Neural progenitor cell (in vitro differentiated cells): Measurements from ENCODE around the gene CNOT2. TPM values are rescaled to one million over a fixed set of nuclear protein-coding genes. Genes with fewer than 3 reads are reported as not detected.
"Not testable (repeated sequence)": the region's sequence is repeated elsewhere in the genome, so short reads cannot be mapped to it uniquely, and the experiment has no call there.

Experiments
- DNase-seq: peaks from one replicate; pipeline ENCODE4 v3.0.0-alpha.2; 2016; ENCODE audit warnings: low spot score
- H2AFZ ChIP-seq: fragments of 200-600 bp; sonication (generic); replicated peaks from 2 replicates; pipeline ENCODE4 v1.6.1; 2016; ENCODE audit warnings: antibody characterized with exemption
- H3F3A ChIP-seq: fragments of 200-600 bp; sonication (generic); 2 replicates; pipeline ENCODE4 v1.6.1; 2016; ENCODE audit warnings: antibody characterized with exemption, low read depth
- H3K27ac ChIP-seq: fragments of 200-600 bp; sonication (generic); 2 replicates; pipeline ENCODE4 v1.5.1; 2016; ENCODE audit warnings: mild to moderate bottlenecking
- H3K27me3 ChIP-seq: fragments of 200-600 bp; sonication (generic); 2 replicates; pipeline ENCODE4 v1.6.1; 2016; ENCODE audit warnings: mild to moderate bottlenecking, moderate library complexity
- H3K36me3 ChIP-seq: fragments of 200-600 bp; sonication (generic); 2 replicates; pipeline ENCODE4 v1.5.1; 2016
- H3K4me1 ChIP-seq: fragments of 200-600 bp; sonication (generic); 2 replicates; pipeline ENCODE4 v1.6.1; 2016; ENCODE audit warnings: mixed run types
- H3K4me2 ChIP-seq: fragments of 200-600 bp; sonication (generic); 2 replicates; pipeline ENCODE4 v1.6.1; 2016
- H3K4me3 ChIP-seq: fragments of 200-600 bp; sonication (generic); 2 replicates; pipeline ENCODE4 v1.5.1; 2016
- H3K79me2 ChIP-seq: fragments of 200-600 bp; sonication (generic); 2 replicates; pipeline ENCODE4 v1.6.1; 2016; ENCODE audit warnings: low read depth
- H3K9ac ChIP-seq: fragments of 200-600 bp; sonication (generic); 2 replicates; pipeline ENCODE4 v1.6.1; 2016
- H3K9me3 ChIP-seq: fragments of 200-600 bp; sonication (generic); 2 replicates; pipeline ENCODE4 v1.5.1; 2016; ENCODE audit warnings: low read depth
- H4K20me1 ChIP-seq: fragments of 200-600 bp; sonication (generic); 2 replicates; pipeline ENCODE4 v1.6.1; 2016; ENCODE audit warnings: low read depth
- H3K27ac Mint-ChIP-seq: 3 replicates; pipeline ENCODE4 v1.8.0; 2021; ENCODE audit warnings: mixed read lengths
- H3K27me3 Mint-ChIP-seq: 2 replicates; pipeline ENCODE4 v1.8.0; 2022; ENCODE audit warnings: low read depth, mild to moderate bottlenecking, inconsistent platforms, moderate library complexity, mixed read lengths; ENCODE audit not compliant: insufficient read depth
- H3K36me3 Mint-ChIP-seq: 3 replicates; pipeline ENCODE4 v1.8.0; 2021; ENCODE audit warnings: mixed read lengths
- H3K4me1 Mint-ChIP-seq: 3 replicates; pipeline ENCODE4 v1.8.0; 2021; ENCODE audit warnings: mixed read lengths
- H3K4me3 Mint-ChIP-seq: 3 replicates; pipeline ENCODE4 v1.8.0; 2021; ENCODE audit warnings: mild to moderate bottlenecking, moderate library complexity, mixed read lengths
- H3K9me3 Mint-ChIP-seq: 3 replicates; pipeline ENCODE4 v1.8.0; 2020; ENCODE audit warnings: mixed read lengths
- EZH2 ChIP-seq: fragments of 200-600 bp; sonication (generic); IDR thresholded peaks from 2 replicates; pipeline ENCODE4 v1.6.1; 2017; ENCODE audit warnings: antibody characterized with exemption, mild to moderate bottlenecking, moderate library complexity
- EZH2phosphoT487 ChIP-seq: fragments of 200-600 bp; sonication (generic); IDR thresholded peaks from 2 replicates; pipeline ENCODE4 v1.6.1; 2017; ENCODE audit warnings: antibody characterized with exemption
- total RNA-seq: library from RNA; depleted of rRNA; stranded (reverse); fragments of >200 nt; gene quantifications from 2 replicates; pipeline ENCODE4 v1.2.3, GENCODE V29; 2015; ENCODE audit warnings: low replicate concordance
- TF ChIP-seq, protein P1 (sequence below): fragments of 200-600 bp; sonication (generic); IDR thresholded peaks from 2 replicates; pipeline ENCODE4 v1.5.1; 2017; ENCODE audit warnings: antibody characterized with exemption, mild to moderate bottlenecking

Gene CNOT2
- total RNA-seq, 1 donor from 2014 or later, result 250 TPM

DNA sequence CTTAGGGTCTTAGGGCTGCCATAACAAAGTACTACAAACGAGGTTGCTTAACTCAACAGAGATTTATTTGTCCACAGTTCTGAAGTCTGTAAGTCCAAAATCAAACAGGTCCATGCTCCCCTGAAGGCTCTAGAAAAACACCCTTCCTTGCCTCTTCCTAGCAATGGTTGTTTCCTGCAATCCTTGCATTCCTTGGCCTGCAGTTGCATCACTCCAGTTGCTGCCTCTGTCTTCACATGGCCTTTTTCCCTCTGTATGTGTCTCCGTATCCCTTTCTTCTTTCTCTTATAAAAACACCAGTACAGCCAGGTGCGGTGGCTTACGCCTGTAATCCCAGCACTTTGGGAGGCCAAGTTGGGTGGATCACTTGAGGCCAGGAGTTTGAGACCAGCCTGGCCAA is 140.3 kb downstream of the CNOT2 start:
- no peak for DNase-seq

DNA sequence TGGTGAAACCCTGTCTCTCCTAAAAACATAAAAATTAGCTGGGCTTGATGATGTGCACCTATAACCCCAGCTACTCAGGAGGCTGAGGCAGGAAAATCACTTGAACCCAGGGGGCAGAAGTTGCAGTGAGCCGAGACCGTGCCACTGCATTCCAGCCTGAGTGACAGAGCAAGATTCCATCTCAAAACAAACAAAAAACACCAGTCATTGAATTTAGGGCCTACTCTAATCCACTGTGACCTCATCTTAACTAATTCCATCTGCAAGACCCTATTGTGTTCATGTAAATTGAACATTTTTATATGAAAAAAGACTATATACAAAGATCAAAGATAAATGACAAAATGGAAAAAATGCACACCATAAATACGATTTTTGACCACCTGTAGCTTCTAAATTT is 140.7 kb downstream of the CNOT2 start:
- H3K4me3 ChIP-seq, result no peak overlapping the region
- no peak overlapping the region for H2AFZ ChIP-seq
- H4K20me1 ChIP-seq, result no peaks in the 10 kb centered on the region
- H3K9me3 ChIP-seq, result no peaks in the 10 kb centered on the region
- H3K36me3 ChIP-seq, result no peaks in the 10 kb centered on the region
- no peak for DNase-seq
- no peak overlapping the region for H3K27ac Mint-ChIP-seq
- H3K4me1 Mint-ChIP-seq, result no peaks in the 10 kb centered on the region
- H3K79me2 ChIP-seq, result no peaks in the 10 kb centered on the region
- TF ChIP-seq, protein P1, sequence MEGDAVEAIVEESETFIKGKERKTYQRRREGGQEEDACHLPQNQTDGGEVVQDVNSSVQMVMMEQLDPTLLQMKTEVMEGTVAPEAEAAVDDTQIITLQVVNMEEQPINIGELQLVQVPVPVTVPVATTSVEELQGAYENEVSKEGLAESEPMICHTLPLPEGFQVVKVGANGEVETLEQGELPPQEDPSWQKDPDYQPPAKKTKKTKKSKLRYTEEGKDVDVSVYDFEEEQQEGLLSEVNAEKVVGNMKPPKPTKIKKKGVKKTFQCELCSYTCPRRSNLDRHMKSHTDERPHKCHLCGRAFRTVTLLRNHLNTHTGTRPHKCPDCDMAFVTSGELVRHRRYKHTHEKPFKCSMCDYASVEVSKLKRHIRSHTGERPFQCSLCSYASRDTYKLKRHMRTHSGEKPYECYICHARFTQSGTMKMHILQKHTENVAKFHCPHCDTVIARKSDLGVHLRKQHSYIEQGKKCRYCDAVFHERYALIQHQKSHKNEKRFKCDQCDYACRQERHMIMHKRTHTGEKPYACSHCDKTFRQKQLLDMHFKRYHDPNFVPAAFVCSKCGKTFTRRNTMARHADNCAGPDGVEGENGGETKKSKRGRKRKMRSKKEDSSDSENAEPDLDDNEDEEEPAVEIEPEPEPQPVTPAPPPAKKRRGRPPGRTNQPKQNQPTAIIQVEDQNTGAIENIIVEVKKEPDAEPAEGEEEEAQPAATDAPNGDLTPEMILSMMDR, result no peak
- TF ChIP-seq EZH2 (no peak), EZH2phosphoT487 (no peak)
- peaks cover 49% of the 10 kb centered on the region for H3K36me3 Mint-ChIP-seq
- H3F3A ChIP-seq, result no peaks in the 10 kb centered on the region
- H3K4me3 Mint-ChIP-seq, result no peak overlapping the region
- no peaks in the 10 kb centered on the region for H3K27me3 Mint-ChIP-seq
- H3K4me2 ChIP-seq, result no peak overlapping the region
- H3K27ac ChIP-seq, result no peak overlapping the region
- H3K4me1 ChIP-seq, result no peaks in the 10 kb centered on the region
- H3K9ac ChIP-seq, result no peak overlapping the region
- H3K9me3 Mint-ChIP-seq, result peaks cover 34% of the 10 kb centered on the region
- no peaks in the 10 kb centered on the region for H3K27me3 ChIP-seq

More for the DNA sequence above, 140.3 kb downstream of the CNOT2 start:
- Histone ChIP-seq H3F3A (no peaks in the 10 kb centered on the region), H4K20me1 (no peaks in the 10 kb centered on the region), H3K27me3 (no peaks in the 10 kb centered on the region), H3K79me2 (no peaks in the 10 kb centered on the region), H3K9me3 (no peaks in the 10 kb centered on the region), H3K27ac (no peak overlapping the region), H3K4me3 (no peak overlapping the region), H3K4me1 (no peaks in the 10 kb centered on the region), H3K9ac (no peak overlapping the region), H3K4me2 (no peak overlapping the region), H2AFZ (no peak overlapping the region), H3K36me3 (no peaks in the 10 kb centered on the region)
- Mint-ChIP-seq H3K36me3 (peaks cover 51% of the 10 kb centered on the region), H3K27me3 (no peaks in the 10 kb centered on the region), H3K9me3 (peaks cover 34% of the 10 kb centered on the region), H3K4me3 (no peak overlapping the region), H3K27ac (no peak overlapping the region), H3K4me1 (no peaks in the 10 kb centered on the region)
- no peak for TF ChIP-seq EZH2phosphoT487

DNA sequence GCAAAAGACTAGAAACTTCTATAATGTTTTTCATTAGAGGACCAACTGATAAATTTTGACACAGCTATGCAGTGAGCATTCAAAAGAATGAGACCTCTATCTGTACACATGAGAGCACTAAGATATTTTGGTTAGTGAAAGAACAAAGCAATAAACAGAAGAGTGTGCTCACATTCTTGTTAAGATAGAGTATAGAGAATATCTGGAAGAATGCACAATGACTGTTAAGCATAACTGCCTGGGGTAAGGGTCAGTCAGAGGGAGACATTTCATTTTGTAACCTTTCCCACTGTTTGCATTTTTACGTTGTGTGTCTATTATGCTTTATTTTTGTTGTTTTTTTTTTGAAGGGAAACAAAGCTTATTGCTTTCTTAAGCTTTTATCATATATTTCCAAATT is 143.5 kb downstream of the CNOT2 start:
- H3K9ac ChIP-seq, result no peak overlapping the region
- no peaks in the 10 kb centered on the region for H3K9me3 ChIP-seq
- TF ChIP-seq, protein P1, result no peak
- no peak for TF ChIP-seq EZH2
- H3K36me3 Mint-ChIP-seq, result peaks cover 41% of the 10 kb centered on the region
- DNase-seq, result no peak
- H3K4me1 ChIP-seq, result no peaks in the 10 kb centered on the region
- H3F3A ChIP-seq, result no peaks in the 10 kb centered on the region
- H3K9me3 Mint-ChIP-seq, result peaks cover 26% of the 10 kb centered on the region
- H3K4me3 Mint-ChIP-seq, result no peak overlapping the region
- no peaks in the 10 kb centered on the region for H3K4me1 Mint-ChIP-seq
- no peaks in the 10 kb centered on the region for H3K79me2 ChIP-seq
- no peak overlapping the region for H3K27ac Mint-ChIP-seq
- H3K4me3 ChIP-seq, result no peak overlapping the region
- no peak overlapping the region for H2AFZ ChIP-seq
- H3K36me3 ChIP-seq, result no peaks in the 10 kb centered on the region
- no peak overlapping the region for H3K27ac ChIP-seq
- H4K20me1 ChIP-seq, result no peaks in the 10 kb centered on the region
- H3K4me2 ChIP-seq, result no peak overlapping the region
- no peaks in the 10 kb centered on the region for H3K27me3 ChIP-seq
- H3K27me3 Mint-ChIP-seq, result no peaks in the 10 kb centered on the region

DNA sequence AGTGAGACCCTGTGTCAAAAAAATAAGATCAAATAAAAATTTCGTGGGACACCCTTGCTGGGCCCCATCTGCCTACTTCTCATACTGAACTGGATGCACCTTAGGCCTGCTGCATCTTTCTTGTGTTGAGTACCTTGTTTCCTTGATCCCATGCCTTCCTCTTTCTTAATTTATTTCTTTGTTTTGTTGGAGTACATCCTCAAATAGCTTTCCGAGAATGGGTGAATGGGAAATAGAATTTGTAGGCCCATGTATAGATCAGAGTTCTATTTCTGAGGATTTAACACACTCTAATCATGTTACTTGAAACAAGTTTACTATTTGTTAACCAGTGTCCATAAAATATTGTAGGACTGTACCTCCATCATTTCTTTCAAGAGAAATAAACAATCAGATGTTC is 146.4 kb downstream of the CNOT2 start:
- no peak overlapping the region for H2AFZ ChIP-seq
- no peak overlapping the region for H3K4me2 ChIP-seq
- no peak overlapping the region for H3K27ac ChIP-seq
- H4K20me1 ChIP-seq, result no peaks in the 10 kb centered on the region
- DNase-seq, result no peak
- no peaks in the 10 kb centered on the region for H3K4me1 ChIP-seq
- Mint-ChIP-seq H3K27me3 (no peaks in the 10 kb centered on the region), H3K4me1 (no peaks in the 10 kb centered on the region), H3K4me3 (no peak overlapping the region), H3K9me3 (peaks cover 22% of the 10 kb centered on the region), H3K36me3 (peaks cover 35% of the 10 kb centered on the region), H3K27ac (no peak overlapping the region)
- H3K36me3 ChIP-seq, result no peaks in the 10 kb centered on the region
- no peak overlapping the region for H3K9ac ChIP-seq
- H3K9me3 ChIP-seq, result no peaks in the 10 kb centered on the region
- no peaks in the 10 kb centered on the region for H3K27me3 ChIP-seq
- TF ChIP-seq EZH2, result no peak
- TF ChIP-seq, protein P1, result no peak
- TF ChIP-seq EZH2phosphoT487, result no peak
- H3F3A ChIP-seq, result no peaks in the 10 kb centered on the region
- H3K79me2 ChIP-seq, result no peaks in the 10 kb centered on the region
- H3K4me3 ChIP-seq, result no peak overlapping the region

DNA sequence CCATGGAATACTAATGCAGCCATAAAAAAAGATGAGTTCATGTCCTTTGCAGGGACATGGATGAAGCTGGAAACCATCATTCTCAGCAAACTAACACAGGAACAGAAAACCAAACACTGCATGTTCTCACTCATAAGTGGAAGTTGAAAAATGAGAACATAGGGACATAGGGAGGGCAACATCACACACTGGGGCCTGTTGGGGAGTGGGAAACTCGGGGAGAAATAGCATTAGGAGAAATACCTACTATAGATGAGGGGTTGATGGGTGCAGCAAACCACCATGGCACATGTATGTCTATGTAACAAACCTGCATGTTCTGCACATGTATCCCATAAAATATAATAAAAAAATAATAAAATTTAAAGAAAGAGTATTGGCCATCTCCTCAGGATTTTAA is 149.4 kb downstream of the CNOT2 start:
- not testable (repeated sequence) for H3K79me2 ChIP-seq, H3K9ac ChIP-seq, H3K27me3 Mint-ChIP-seq, H3K27ac Mint-ChIP-seq, H3K27ac ChIP-seq, DNase-seq, H3K4me1 Mint-ChIP-seq, H3K9me3 ChIP-seq, H3K27me3 ChIP-seq, H3K4me3 ChIP-seq, H3F3A ChIP-seq, H3K4me3 Mint-ChIP-seq, H3K4me2 ChIP-seq, H4K20me1 ChIP-seq, H3K4me1 ChIP-seq, H3K36me3 ChIP-seq, H2AFZ ChIP-seq
- Mint-ChIP-seq H3K36me3 (peaks cover 35% of the 10 kb centered on the region), H3K9me3 (peaks cover 22% of the 10 kb centered on the region)
